ENCODE data around the gene SLC1A7. TPM values are rescaled to one million over a fixed set of nuclear protein-coding genes. Genes with fewer than 3 reads are reported as not detected.

The SLC1A7 gene
- total RNA-seq, 1 experiment from 2014 or later, result not detected

DNA sequence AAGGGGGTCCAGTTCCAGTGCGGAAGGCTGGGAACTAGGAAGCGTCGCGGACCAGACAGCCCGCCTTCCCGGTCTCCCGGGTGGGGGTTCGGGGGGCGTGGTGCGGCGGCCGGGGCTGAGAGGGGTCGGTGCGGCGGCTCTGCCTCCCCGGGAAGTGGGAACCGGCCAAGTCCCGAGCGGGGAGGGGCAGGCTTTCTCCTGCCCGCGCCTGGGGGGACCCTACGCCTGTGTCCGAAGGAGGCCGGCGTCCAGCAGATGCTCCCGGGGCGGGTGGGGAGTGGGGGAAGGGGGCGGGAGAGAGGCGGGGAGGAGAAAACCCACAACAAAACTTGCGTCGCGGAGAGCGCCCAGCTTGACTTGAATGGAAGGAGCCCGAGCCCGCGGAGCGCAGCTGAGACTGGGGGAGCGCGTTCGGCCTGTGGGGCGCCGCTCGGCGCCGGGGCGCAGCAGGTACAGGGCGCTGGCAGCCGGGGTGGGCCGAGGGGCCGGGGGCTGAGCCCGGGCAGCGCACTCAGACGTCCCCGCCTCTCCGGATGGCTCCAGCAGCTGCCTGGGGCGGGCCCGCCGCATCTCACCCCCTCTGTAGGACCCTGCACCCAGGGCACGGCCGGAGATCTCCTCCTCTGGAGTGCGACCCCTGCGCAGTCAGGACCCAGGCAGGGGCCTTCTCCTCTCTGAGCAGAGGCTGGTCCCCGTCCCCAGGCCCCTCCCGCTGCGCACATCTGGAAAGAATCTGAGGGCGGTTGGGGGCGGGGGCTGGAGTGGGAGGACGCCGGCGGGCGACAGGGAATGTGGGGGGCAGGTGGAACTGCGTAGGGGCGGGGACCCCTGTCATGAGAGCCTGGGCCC, 80.4 kb downstream of the SLC1A7 start, which contains the start of gene PODN:
Gene PODN, plus strand, starts transcription at position 355 of the 849 bp plus-strand sequence. CDS start 7,643 bp downstream, outside the sequence.
- no peak within 1 kb of the TSS for H3K27ac ChIP-seq (ENCODE audit: low read depth, low read length)
- ChIA-PET POLR2A (no interaction called here), RAD21 (ENCODE audit: low non-redundant PET in 1 of 2, low total read pairs in 2 of 2, uncharacterized antibody in 2 of 2, unreplicated experiment in 2 of 2) (no interaction called here), CTCF (no interaction called here)
- BruUV-seq (replicated peaks), result no TSS peak
- TF ChIP-seq, protein P1, sequence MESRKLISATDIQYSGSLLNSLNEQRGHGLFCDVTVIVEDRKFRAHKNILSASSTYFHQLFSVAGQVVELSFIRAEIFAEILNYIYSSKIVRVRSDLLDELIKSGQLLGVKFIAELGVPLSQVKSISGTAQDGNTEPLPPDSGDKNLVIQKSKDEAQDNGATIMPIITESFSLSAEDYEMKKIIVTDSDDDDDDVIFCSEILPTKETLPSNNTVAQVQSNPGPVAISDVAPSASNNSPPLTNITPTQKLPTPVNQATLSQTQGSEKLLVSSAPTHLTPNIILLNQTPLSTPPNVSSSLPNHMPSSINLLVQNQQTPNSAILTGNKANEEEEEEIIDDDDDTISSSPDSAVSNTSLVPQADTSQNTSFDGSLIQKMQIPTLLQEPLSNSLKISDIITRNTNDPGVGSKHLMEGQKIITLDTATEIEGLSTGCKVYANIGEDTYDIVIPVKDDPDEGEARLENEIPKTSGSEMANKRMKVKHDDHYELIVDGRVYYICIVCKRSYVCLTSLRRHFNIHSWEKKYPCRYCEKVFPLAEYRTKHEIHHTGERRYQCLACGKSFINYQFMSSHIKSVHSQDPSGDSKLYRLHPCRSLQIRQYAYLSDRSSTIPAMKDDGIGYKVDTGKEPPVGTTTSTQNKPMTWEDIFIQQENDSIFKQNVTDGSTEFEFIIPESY (IDR thresholded peaks at IDR 0.05; ENCODE audit: extremely low read depth, insufficient replicate concordance, low read length), result no peak
- no peak for TF ChIP-seq SP1 (IDR thresholded peaks at IDR 0.05; ENCODE audit: low read depth)
- no peak for TF ChIP-seq YY1 (IDR thresholded peaks at IDR 0.05; ENCODE audit: extremely low read depth, insufficient replicate concordance, low read depth, low read length)
- no peak for TF ChIP-seq SRF (IDR thresholded peaks at IDR 0.05; ENCODE audit: low read depth)
- no peak for TF ChIP-seq ELF1 (IDR thresholded peaks at IDR 0.05; ENCODE audit: borderline replicate concordance, low read depth)
- TF ChIP-seq, protein P2, sequence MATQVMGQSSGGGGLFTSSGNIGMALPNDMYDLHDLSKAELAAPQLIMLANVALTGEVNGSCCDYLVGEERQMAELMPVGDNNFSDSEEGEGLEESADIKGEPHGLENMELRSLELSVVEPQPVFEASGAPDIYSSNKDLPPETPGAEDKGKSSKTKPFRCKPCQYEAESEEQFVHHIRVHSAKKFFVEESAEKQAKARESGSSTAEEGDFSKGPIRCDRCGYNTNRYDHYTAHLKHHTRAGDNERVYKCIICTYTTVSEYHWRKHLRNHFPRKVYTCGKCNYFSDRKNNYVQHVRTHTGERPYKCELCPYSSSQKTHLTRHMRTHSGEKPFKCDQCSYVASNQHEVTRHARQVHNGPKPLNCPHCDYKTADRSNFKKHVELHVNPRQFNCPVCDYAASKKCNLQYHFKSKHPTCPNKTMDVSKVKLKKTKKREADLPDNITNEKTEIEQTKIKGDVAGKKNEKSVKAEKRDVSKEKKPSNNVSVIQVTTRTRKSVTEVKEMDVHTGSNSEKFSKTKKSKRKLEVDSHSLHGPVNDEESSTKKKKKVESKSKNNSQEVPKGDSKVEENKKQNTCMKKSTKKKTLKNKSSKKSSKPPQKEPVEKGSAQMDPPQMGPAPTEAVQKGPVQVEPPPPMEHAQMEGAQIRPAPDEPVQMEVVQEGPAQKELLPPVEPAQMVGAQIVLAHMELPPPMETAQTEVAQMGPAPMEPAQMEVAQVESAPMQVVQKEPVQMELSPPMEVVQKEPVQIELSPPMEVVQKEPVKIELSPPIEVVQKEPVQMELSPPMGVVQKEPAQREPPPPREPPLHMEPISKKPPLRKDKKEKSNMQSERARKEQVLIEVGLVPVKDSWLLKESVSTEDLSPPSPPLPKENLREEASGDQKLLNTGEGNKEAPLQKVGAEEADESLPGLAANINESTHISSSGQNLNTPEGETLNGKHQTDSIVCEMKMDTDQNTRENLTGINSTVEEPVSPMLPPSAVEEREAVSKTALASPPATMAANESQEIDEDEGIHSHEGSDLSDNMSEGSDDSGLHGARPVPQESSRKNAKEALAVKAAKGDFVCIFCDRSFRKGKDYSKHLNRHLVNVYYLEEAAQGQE (IDR thresholded peaks at IDR 0.05; ENCODE audit: low read depth), result no peak
- no peak for TF ChIP-seq EZH2 (IDR thresholded peaks at IDR 0.05)
- TF ChIP-seq EZH2phosphoT487 (IDR thresholded peaks at IDR 0.05; ENCODE audit: borderline replicate concordance), result no peak
- no peak for TF ChIP-seq FOSL1 (IDR thresholded peaks at IDR 0.05; ENCODE audit: low read depth)
- TF ChIP-seq CEBPB (IDR thresholded peaks at IDR 0.05; ENCODE audit: low read depth), result no peak
- no peaks in the 10 kb centered on the region for H3K36me3 ChIP-seq (ENCODE audit: control insufficient read depth in 1 of 2, insufficient read depth in 2 of 2, low read length in 2 of 2)
- H3K27me3 ChIP-seq (ENCODE audit: insufficient read depth, low read length), result no peaks in the 10 kb centered on the region
- H3K9me3 ChIP-seq (ENCODE audit: control insufficient read depth in 1 of 2, insufficient read depth in 1 of 2, low read depth in 1 of 2, low read length in 2 of 2), result no peaks in the 10 kb centered on the region
- no peaks in the 10 kb centered on the region for H3K4me1 ChIP-seq (ENCODE audit: control insufficient read depth in 1 of 2, insufficient read depth in 2 of 2, low read length in 2 of 2)
- intact Hi-C loops (cut with micrococcal nuclease), result no loop called here
- no peaks in the 10 kb centered on the region for H4K20me1 ChIP-seq (ENCODE audit: insufficient read depth)
- H3K9ac ChIP-seq (ENCODE audit: low read length), result no peak within 1 kb of the TSS
- H3K79me2 ChIP-seq (ENCODE audit: insufficient read depth, low read length), result no peaks in the 10 kb centered on the region
- no peak within 1 kb of the TSS for H3K4me2 ChIP-seq (ENCODE audit: low read length)
- no peak within 1 kb of the TSS for H3K4me3 ChIP-seq (replicated peaks in 1 of 2; ENCODE audit: low read depth in 1 of 2, low read length in 2 of 2)
- ATAC-seq (no peak), DNase-seq (ENCODE audit: low read depth, low spot score) (no peak)
- no peaks in the 10 kb centered on the region for H3K9me2 ChIP-seq (ENCODE audit: insufficient read depth)
- H2AFZ ChIP-seq (ENCODE audit: low read depth, low read length, poor library complexity, severe bottlenecking), result no peak within 1 kb of the TSS

All from HCT116 (cell line).